Muscle layer of duodenum (tissue), 2 donors: ENCODE results near the gene ADAMTS17.

ENCODE experiments used
- H3K27ac ChIP-seq: one replicate; pipeline ENCODE4 v1.7.0; 2013; ENCODE audit warnings: mild to moderate bottlenecking, low read length
- H3K27me3 ChIP-seq: one replicate; pipeline ENCODE4 v1.7.0; 2013; ENCODE audit warnings: low read depth, mild to moderate bottlenecking, control low read depth, low read length
- H3K36me3 ChIP-seq, 2 donors: one replicate each; pipeline ENCODE4 v1.7.0; 2013; ENCODE audit warnings: low read length in 2 of 2, control low read depth in 1 of 2, mild to moderate bottlenecking in 1 of 2; ENCODE audit not compliant: insufficient read depth in 2 of 2, control insufficient read depth in 1 of 2
- H3K4me1 ChIP-seq, 2 donors: one replicate each; pipeline ENCODE4 v1.7.0; 2013; ENCODE audit warnings: low read length in 2 of 2, mild to moderate bottlenecking in 2 of 2, control low read depth in 1 of 2, moderate library complexity in 1 of 2; ENCODE audit not compliant: insufficient read depth in 2 of 2, control insufficient read depth in 1 of 2
- H3K4me3 ChIP-seq, 2 donors: one replicate each; pipeline ENCODE4 v1.7.0; 2013; ENCODE audit warnings: low read length in 2 of 2, low read depth in 1 of 2, mild to moderate bottlenecking in 1 of 2
- H3K9me3 ChIP-seq, 2 donors: one replicate each; pipeline ENCODE4 v1.7.0; 2013; ENCODE audit warnings: low read length in 2 of 2, control low read depth in 1 of 2, mild to moderate bottlenecking in 1 of 2; ENCODE audit not compliant: control insufficient read depth in 1 of 2
- donor health status: healthy.

The ADAMTS17 gene

GRCh38 chr15:99977929-99978328 lies 363.8 kb downstream of the ADAMTS17 start:
- Histone ChIP-seq H3K36me3 (no peaks in the 10 kb centered on the region), H3K4me1 (no peaks in the 10 kb centered on the region), H3K27ac (no peak overlapping the region), H3K27me3 (no peaks in the 10 kb centered on the region), H3K4me3 (no peak overlapping the region), H3K9me3 (no peaks in the 10 kb centered on the region)

GRCh38 chr15:99976811-99977271 lies 364.9 kb downstream of the ADAMTS17 start:
- H3K27ac ChIP-seq, result no peak overlapping the region

GRCh38 chr15:99976000-99976399 lies 365.8 kb downstream of the ADAMTS17 start:
- no peaks in the 10 kb centered on the region for H3K9me3 ChIP-seq

More at GRCh38 chr15:99976811-99977271, 364.9 kb downstream of the ADAMTS17 start:
- H3K9me3 ChIP-seq, result no peaks in the 10 kb centered on the region
- no peaks in the 10 kb centered on the region for H3K36me3 ChIP-seq
- H3K27me3 ChIP-seq, result no peaks in the 10 kb centered on the region
- no peaks in the 10 kb centered on the region for H3K4me1 ChIP-seq
- H3K4me3 ChIP-seq, result no peak overlapping the region

GRCh38 chr15:99974246-99974645 lies 367.5 kb downstream of the ADAMTS17 start:
- Histone ChIP-seq H3K27ac (no peak overlapping the region), H3K4me1 (no peaks in the 10 kb centered on the region), H3K9me3 (no peaks in the 10 kb centered on the region)

More at GRCh38 chr15:99976000-99976399, 365.8 kb downstream of the ADAMTS17 start:
- H3K36me3 ChIP-seq, result no peaks in the 10 kb centered on the region
- H3K27me3 ChIP-seq, result no peaks in the 10 kb centered on the region
- no peak overlapping the region for H3K4me3 ChIP-seq
- H3K4me1 ChIP-seq, result no peaks in the 10 kb centered on the region
- H3K27ac ChIP-seq, result no peak overlapping the region

GRCh38 chr15:99973351-99973750 lies 368.4 kb downstream of the ADAMTS17 start:
- no peaks in the 10 kb centered on the region for H3K27me3 ChIP-seq
- no peaks in the 10 kb centered on the region for H3K36me3 ChIP-seq
- H3K27ac ChIP-seq, result no peak overlapping the region
- H3K4me1 ChIP-seq, result no peaks in the 10 kb centered on the region
- H3K9me3 ChIP-seq, result no peaks in the 10 kb centered on the region
- H3K4me3 ChIP-seq, result no peak overlapping the region

More at GRCh38 chr15:99974246-99974645, 367.5 kb downstream of the ADAMTS17 start:
- Histone ChIP-seq H3K4me3 (no peak overlapping the region), H3K27me3 (no peaks in the 10 kb centered on the region), H3K36me3 (no peaks in the 10 kb centered on the region)

- Histone ChIP-seq H3K27ac (no peak overlapping the region), H3K9me3 (no peaks in the 10 kb centered on the region), H3K36me3 (no peaks in the 10 kb centered on the region), H3K27me3 (no peaks in the 10 kb centered on the region), H3K4me1 (no peaks in the 10 kb centered on the region), H3K4me3 (no peak overlapping the region)
Measured at GRCh38 chr15:99970891-99971430, 370.8 kb downstream of the ADAMTS17 start.

- Histone ChIP-seq H3K27me3 (no peaks in the 10 kb centered on the region), H3K4me3 (no peak overlapping the region), H3K9me3 (no peaks in the 10 kb centered on the region), H3K4me1 (no peaks in the 10 kb centered on the region), H3K36me3 (no peaks in the 10 kb centered on the region), H3K27ac (no peak overlapping the region)
Measured at GRCh38 chr15:99969261-99969920, 372.4 kb downstream of the ADAMTS17 start.

- Histone ChIP-seq H3K4me3 (no peak overlapping the region), H3K4me1 (no peaks in the 10 kb centered on the region), H3K36me3 (no peaks in the 10 kb centered on the region), H3K27ac (no peak overlapping the region), H3K9me3 (no peaks in the 10 kb centered on the region), H3K27me3 (peaks cover 4% of the 10 kb centered on the region)
Measured at GRCh38 chr15:99967841-99968371, 373.9 kb downstream of the ADAMTS17 start.

- peaks cover 4% of the 10 kb centered on the region for H3K27me3 ChIP-seq
- no peaks in the 10 kb centered on the region for H3K4me1 ChIP-seq
- no peaks in the 10 kb centered on the region for H3K36me3 ChIP-seq
- no peak overlapping the region for H3K4me3 ChIP-seq
- no peaks in the 10 kb centered on the region for H3K9me3 ChIP-seq
- no peak overlapping the region for H3K27ac ChIP-seq
Measured at GRCh38 chr15:99966815-99967214, 375.0 kb downstream of the ADAMTS17 start.

- Histone ChIP-seq H3K4me3 (no peak overlapping the region), H3K36me3 (no peaks in the 10 kb centered on the region), H3K9me3 (no peaks in the 10 kb centered on the region), H3K4me1 (no peaks in the 10 kb centered on the region), H3K27me3 (peaks cover 4% of the 10 kb centered on the region), H3K27ac (no peak overlapping the region)
Measured at GRCh38 chr15:99965376-99965775, 376.4 kb downstream of the ADAMTS17 start.

- no peak overlapping the region for H3K4me3 ChIP-seq
- no peak overlapping the region for H3K27ac ChIP-seq
- peaks cover 8% of the 10 kb centered on the region for H3K27me3 ChIP-seq
- no peaks in the 10 kb centered on the region for H3K36me3 ChIP-seq
- H3K9me3 ChIP-seq, result no peaks in the 10 kb centered on the region
- H3K4me1 ChIP-seq, result no peaks in the 10 kb centered on the region
Measured at GRCh38 chr15:99963976-99964375, 377.8 kb downstream of the ADAMTS17 start.
